H1 (cell line): Measurements from ENCODE around the gene SLC7A14.
A peak's percentile ranks its signal among the peaks of the same experiment; 100 is the strongest.

Experiments used
- CTCF ChIP-seq, 3 experiments: IDR thresholded peaks; 1 replicate in 2 of 3; 2 replicates in 1 of 3; pipeline versions ENCODE4 v1.5.1 to v1.6.1; 2011; ENCODE audit warnings: low read length in 3 of 3, mild to moderate bottlenecking in 3 of 3, inconsistent platforms in 2 of 3, low read depth in 1 of 3, moderate library complexity in 1 of 3; ENCODE audit not compliant: insufficient read depth in 1 of 3; ENCODE audit errors: control extremely low read depth in 1 of 3
- POLR2A ChIP-seq, 2 experiments: IDR thresholded peaks; 1 replicate in 1 of 2; 2 replicates in 1 of 2; pipeline ENCODE4 v1.6.1; 2011; ENCODE audit warnings: low read depth in 2 of 2, low read length in 2 of 2, mild to moderate bottlenecking in 2 of 2; ENCODE audit errors: control extremely low read depth in 1 of 2
- POLR2AphosphoS5 ChIP-seq: IDR thresholded peaks from 2 replicates; pipeline ENCODE4 v1.6.1; 2011; ENCODE audit warnings: low read depth, low read length

GRCh38 chr3:170418422-170419398, 167.2 kb downstream of the SLC7A14 start, which contains the start of gene CLDN11:
- peak in 2 of 3 experiments; percentile 9 to 17; a peak in 2 of 4 replicates for TF ChIP-seq CTCF (IDR thresholded peaks at IDR 0.05; ENCODE audit: control extremely low read depth in 1 of 3, insufficient read depth in 1 of 3, low read depth in 1 of 3, low read length in 3 of 3)
- no peak for TF ChIP-seq POLR2AphosphoS5
- no peak for TF ChIP-seq POLR2A (IDR thresholded peaks at IDR 0.05; ENCODE audit: control extremely low read depth in 1 of 2, low read depth in 2 of 2, low read length in 2 of 2)
